GM19035 (cell line): ENCODE measurements around the gene ARHGAP6.
A peak's percentile ranks its signal among the peaks of the same experiment; 100 is the strongest.
"Not testable (repeated sequence)": the region's sequence is repeated elsewhere in the genome, so short reads cannot be mapped to it uniquely, and the experiment has no call there.

Experiments used
- ATAC-seq: cut with Tn5 transposase; IDR thresholded peaks from one replicate; pipeline ENCODE4 v1.9.1; 2021; ENCODE audit not compliant: unreplicated experiment

ARHGAP6 gene

GRCh38 chrX:11533199-11533651, 132.5 kb downstream of the ARHGAP6 start:
- ATAC-seq = peak; percentile 92

GRCh38 chrX:11532291-11533078, 133.2 kb downstream of the ARHGAP6 start:
- ATAC-seq = no peak

- no peak for ATAC-seq
Measured at GRCh38 chrX:11531226-11531625, 134.5 kb downstream of the ARHGAP6 start.

GRCh38 chrX:11530621-11531020, 135.1 kb downstream of the ARHGAP6 start:
- ATAC-seq = no peak

- no peak for ATAC-seq
Measured at GRCh38 chrX:11528623-11529022, 137.1 kb downstream of the ARHGAP6 start.

- no peak for ATAC-seq
Measured at GRCh38 chrX:11525685-11526084, 140.0 kb downstream of the ARHGAP6 start.

GRCh38 chrX:11519234-11519633, 146.5 kb downstream of the ARHGAP6 start:
- ATAC-seq = not testable (repeated sequence)

- no peak for ATAC-seq
Measured at GRCh38 chrX:11509786-11510185, 155.9 kb downstream of the ARHGAP6 start.

- no peak for ATAC-seq
Measured at GRCh38 chrX:11504234-11504633, 161.5 kb downstream of the ARHGAP6 start.

- no peak for ATAC-seq
Measured at GRCh38 chrX:11499076-11500044, 166.4 kb downstream of the ARHGAP6 start.

GRCh38 chrX:11491375-11491774, 174.3 kb downstream of the ARHGAP6 start:
- ATAC-seq = not testable (repeated sequence)

GRCh38 chrX:11484290-11484689, 181.4 kb downstream of the ARHGAP6 start:
- ATAC-seq = no peak

GRCh38 chrX:11481035-11481434, 184.7 kb downstream of the ARHGAP6 start:
- ATAC-seq = no peak

GRCh38 chrX:11480626-11481025, 185.1 kb downstream of the ARHGAP6 start:
- no peak for ATAC-seq

GRCh38 chrX:11478911-11479310, 186.8 kb downstream of the ARHGAP6 start:
- no peak for ATAC-seq

GRCh38 chrX:11478026-11478425, 187.7 kb downstream of the ARHGAP6 start:
- ATAC-seq = no peak

- ATAC-seq = no peak
Measured at GRCh38 chrX:11474576-11474975, 191.1 kb downstream of the ARHGAP6 start.

GRCh38 chrX:11474021-11474420, 191.7 kb downstream of the ARHGAP6 start:
- ATAC-seq = no peak

GRCh38 chrX:11472879-11473278, 192.8 kb downstream of the ARHGAP6 start:
- no peak for ATAC-seq

GRCh38 chrX:11472381-11472780, 193.3 kb downstream of the ARHGAP6 start:
- no peak for ATAC-seq

- no peak for ATAC-seq
Measured at GRCh38 chrX:11470250-11470974, 195.3 kb downstream of the ARHGAP6 start.
